C4-2B (cell line): ENCODE results near the gene ZNF552.

ENCODE experiments used
- H3K27ac ChIP-seq: fragments of 450-650 bp; 2 replicates; pipeline ENCODE4 v1.5.1; 2017
- CTCF ChIP-seq: fragments of 450-650 bp; conservative IDR thresholded peaks from 2 replicates; pipeline ENCODE4 v1.5.1; 2017; ENCODE audit warnings: mild to moderate bottlenecking
- ZFX ChIP-seq: fragments of 450-650 bp; IDR thresholded peaks from 2 replicates; pipeline ENCODE4 v1.6.1; 2017

ZNF552 gene

DNA sequence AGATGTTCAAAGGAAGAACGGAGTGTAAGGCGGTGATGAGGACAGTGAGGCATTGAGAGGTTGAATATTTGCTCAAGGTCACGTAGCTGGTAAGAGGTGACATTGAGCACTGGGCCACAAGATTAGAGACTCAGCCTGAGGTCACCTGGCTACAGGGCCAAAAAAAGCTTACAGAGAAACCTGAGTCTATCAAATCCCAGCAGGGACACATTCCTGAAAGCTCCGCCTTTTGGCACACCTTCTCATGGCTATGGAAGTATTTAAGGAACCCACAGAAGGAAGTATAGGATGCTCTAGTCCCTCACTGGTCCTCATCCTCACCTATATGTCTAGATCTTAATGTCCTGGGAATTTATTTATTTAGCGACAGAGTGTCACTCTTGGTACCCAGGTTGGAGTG lies 27.8 kb downstream of the ZNF552 start:
- TF ChIP-seq ZFX (no peak), CTCF (no peak)
- no peak overlapping the region for H3K27ac ChIP-seq

DNA sequence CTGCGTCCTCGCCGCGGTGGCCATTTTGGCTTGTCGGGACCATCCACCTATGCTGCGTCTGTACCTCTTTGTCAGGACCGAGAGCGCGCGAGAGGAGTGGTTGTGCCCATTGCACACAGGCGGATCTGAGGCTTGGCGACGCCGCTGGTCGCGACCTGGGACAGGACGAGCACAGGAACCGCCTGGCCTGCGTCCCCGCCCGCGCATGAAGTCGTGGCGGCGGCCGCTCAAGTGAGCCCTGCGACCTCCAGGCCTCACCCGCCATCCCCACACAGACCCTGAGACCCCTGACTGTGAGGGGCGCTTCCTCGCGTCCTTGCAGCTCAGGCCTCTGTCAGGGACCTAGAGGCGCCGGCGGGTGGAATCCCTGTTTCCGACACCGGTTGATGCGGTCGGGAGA lies 28.4 kb downstream of the ZNF552 start:
- no peak for TF ChIP-seq ZFX
- no peak for TF ChIP-seq CTCF

GRCh38 chr19:57779220-57779845 lies 35.4 kb downstream of the ZNF552 start:
- TF ChIP-seq ZFX (no peak), CTCF (no peak)
- no peak overlapping the region for H3K27ac ChIP-seq

More for the DNA sequence above, 28.4 kb downstream of the ZNF552 start:
- no peak overlapping the region for H3K27ac ChIP-seq

GRCh38 chr19:57778336-57778735 lies 36.4 kb downstream of the ZNF552 start:
- no peak overlapping the region for H3K27ac ChIP-seq
- no peak for TF ChIP-seq ZFX
- TF ChIP-seq CTCF: no peak

DNA sequence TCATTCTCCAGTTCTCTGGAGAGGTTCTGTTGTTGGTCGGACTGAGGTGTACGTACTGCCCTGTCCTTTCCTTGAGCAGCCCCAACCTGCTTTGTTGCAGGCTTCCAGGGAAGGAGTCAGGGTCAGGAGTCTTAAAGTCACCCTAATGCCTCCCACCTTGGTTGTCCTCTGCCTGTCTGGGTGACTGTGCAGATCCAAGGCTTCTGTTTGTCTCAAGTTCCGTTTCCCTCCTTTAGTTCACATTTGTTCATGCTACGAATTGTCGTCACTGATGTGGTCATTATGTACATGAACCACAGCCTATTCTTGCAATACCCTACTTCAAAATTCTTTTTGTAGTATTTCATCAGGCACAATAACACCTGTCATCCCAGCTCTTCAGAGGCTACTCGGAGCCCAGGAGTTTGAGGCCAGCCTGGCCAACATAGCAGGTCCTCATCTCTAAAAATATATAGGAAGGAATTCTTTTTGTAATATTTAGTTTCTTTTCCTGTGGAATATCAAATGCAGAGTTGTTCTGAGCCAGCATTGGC lies 37.9 kb downstream of the ZNF552 start:
- no peak overlapping the region for H3K27ac ChIP-seq
- TF ChIP-seq CTCF (no peak), ZFX (no peak)

- TF ChIP-seq ZFX (no peak), CTCF (no peak)
Measured at GRCh38 chr19:57773488-57773887, 41.2 kb downstream of the ZNF552 start.

DNA sequence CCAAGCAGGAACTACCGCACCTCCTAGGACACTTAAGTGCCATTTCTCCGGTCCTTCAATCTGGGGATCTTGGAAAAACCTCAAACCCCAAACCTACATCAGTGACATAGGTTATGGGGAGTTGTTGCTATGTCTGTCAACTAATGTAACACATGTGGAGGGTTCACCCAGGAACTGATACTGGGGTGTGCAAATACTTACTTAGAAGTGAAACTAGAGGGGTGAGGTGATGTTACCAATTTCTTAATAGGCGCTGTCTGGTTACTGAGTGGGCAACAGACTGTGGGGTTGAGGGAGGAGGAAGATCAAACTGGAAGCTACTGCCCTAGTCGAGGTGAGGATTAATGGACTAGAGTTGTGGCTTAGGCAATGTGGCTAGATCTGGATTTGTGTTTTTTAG lies 43.3 kb downstream of the ZNF552 start:
- TF ChIP-seq CTCF: no peak
- no peak for TF ChIP-seq ZFX
- no peak overlapping the region for H3K27ac ChIP-seq

More at GRCh38 chr19:57773488-57773887, 41.2 kb downstream of the ZNF552 start:
- H3K27ac ChIP-seq: no peak overlapping the region
